Right renal cortex interstitium (tissue), 3 donors: ENCODE data around the gene HIPK3. TPM values are rescaled to one million over a fixed set of nuclear protein-coding genes. Genes with fewer than 3 reads are reported as not detected.
"Not testable (repeated sequence)": the region's sequence is repeated elsewhere in the genome, so short reads cannot be mapped to it uniquely, and the experiment has no call there.

ENCODE experiments used
- DNase-seq, 3 donors: peaks; one replicate each; pipeline ENCODE4 v3.0.0-alpha.2; 2013; ENCODE audit warnings: low read depth in 3 of 3, low spot score in 2 of 3
- polyA plus RNA-seq, 3 donors: library from polyadenylated mRNA; unstranded; fragments of 120-200 nt; gene quantifications; one replicate each; pipeline ENCODE4 v1.2.1, GENCODE V29; 2013; ENCODE audit not compliant: insufficient read length in 3 of 3

Gene HIPK3
- polyA plus RNA-seq, 3 donors, result 51.1 to 53.2 (median 51.8) TPM

GRCh38 chr11:33294224-33294623 lies 37.0 kb downstream of the HIPK3 start:
- no peak for DNase-seq

GRCh38 chr11:33294797-33295196 lies 37.6 kb downstream of the HIPK3 start:
- no peak for DNase-seq

- no peak for DNase-seq
Observed at GRCh38 chr11:33296695-33297094, 39.5 kb downstream of the HIPK3 start.

GRCh38 chr11:33303541-33303940 lies 46.4 kb downstream of the HIPK3 start:
- DNase-seq, result no peak

GRCh38 chr11:33306821-33307220 lies 49.6 kb downstream of the HIPK3 start:
- not testable (repeated sequence) for DNase-seq

GRCh38 chr11:33307984-33308383 lies 50.8 kb downstream of the HIPK3 start:
- DNase-seq, result no peak

- DNase-seq, result no peak
Observed at GRCh38 chr11:33309118-33309517, 51.9 kb downstream of the HIPK3 start.

GRCh38 chr11:33310720-33311500 lies 53.7 kb downstream of the HIPK3 start:
- DNase-seq, result no peak

GRCh38 chr11:33311680-33312079 lies 54.5 kb downstream of the HIPK3 start:
- no peak for DNase-seq

- DNase-seq, result no peak
Observed at GRCh38 chr11:33315822-33316221, 58.6 kb downstream of the HIPK3 start.

- no peak for DNase-seq
Observed at GRCh38 chr11:33317662-33318061, 60.5 kb downstream of the HIPK3 start.

GRCh38 chr11:33320016-33320813 lies 63.0 kb downstream of the HIPK3 start:
- no peak for DNase-seq

GRCh38 chr11:33320814-33321330 lies 63.7 kb downstream of the HIPK3 start:
- no peak for DNase-seq

- no peak for DNase-seq
Observed at GRCh38 chr11:33321422-33321821, 64.2 kb downstream of the HIPK3 start.

GRCh38 chr11:33323421-33323820 lies 66.2 kb downstream of the HIPK3 start:
- no peak for DNase-seq

- no peak for DNase-seq
Observed at GRCh38 chr11:33324302-33324985, 67.3 kb downstream of the HIPK3 start.

GRCh38 chr11:33325451-33325850 lies 68.3 kb downstream of the HIPK3 start:
- no peak for DNase-seq

GRCh38 chr11:33329705-33330329 lies 72.6 kb downstream of the HIPK3 start:
- DNase-seq, result peak in 2 of 3 donors; percentile 24 to 34

GRCh38 chr11:33333816-33334215 lies 76.6 kb downstream of the HIPK3 start:
- no peak for DNase-seq

GRCh38 chr11:33334627-33335026 lies 77.4 kb downstream of the HIPK3 start:
- DNase-seq, result no peak

GRCh38 chr11:33339247-33339646 lies 82.1 kb downstream of the HIPK3 start:
- DNase-seq, result no peak
